ENCODE results near the gene ASH1L.

DNA sequence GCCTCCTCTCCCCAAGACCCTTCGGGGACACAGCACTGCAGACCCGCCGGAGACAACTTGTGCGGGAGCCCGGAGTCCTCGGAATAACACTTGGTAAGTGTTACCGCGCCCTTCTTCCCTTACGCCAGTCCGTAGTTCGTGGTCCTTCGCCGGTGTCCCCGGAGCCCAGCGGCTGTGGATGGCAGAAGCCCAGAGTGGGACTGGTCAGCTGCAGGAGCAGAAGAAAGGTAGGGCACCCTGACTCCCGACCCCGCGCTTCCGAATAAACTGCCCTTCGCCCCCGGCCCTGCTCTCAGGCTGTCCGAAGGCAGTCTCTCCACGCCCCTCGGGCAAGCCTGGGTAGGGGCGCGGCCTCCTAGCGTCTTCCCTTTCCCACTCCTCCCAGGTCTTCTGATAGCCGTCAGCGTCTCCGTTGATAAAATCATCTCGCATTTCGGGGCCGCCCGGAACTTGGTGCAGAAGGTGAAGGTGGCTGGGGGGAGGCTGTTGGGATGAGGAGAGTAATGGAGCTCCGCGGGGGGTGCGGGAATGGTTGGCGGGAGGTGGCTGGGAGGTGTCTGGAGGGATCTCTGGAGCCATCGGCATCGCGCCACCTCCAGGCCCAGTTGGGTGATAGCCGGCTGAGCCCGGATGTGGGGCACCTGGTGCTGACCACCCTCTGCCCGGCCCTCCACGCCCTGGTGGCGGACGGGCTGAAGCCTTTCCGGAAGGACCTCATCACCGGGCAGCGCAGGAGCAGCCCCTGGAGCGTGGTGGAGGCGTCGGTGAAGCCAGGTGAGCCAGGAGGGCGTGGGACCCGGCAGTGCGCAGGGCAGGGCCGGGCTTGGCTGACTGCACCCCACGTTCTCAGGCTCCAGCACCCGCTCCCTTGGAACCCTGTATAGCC, 237.6 kb downstream of the ASH1L start:
- TF ChIP-seq, protein P1, sequence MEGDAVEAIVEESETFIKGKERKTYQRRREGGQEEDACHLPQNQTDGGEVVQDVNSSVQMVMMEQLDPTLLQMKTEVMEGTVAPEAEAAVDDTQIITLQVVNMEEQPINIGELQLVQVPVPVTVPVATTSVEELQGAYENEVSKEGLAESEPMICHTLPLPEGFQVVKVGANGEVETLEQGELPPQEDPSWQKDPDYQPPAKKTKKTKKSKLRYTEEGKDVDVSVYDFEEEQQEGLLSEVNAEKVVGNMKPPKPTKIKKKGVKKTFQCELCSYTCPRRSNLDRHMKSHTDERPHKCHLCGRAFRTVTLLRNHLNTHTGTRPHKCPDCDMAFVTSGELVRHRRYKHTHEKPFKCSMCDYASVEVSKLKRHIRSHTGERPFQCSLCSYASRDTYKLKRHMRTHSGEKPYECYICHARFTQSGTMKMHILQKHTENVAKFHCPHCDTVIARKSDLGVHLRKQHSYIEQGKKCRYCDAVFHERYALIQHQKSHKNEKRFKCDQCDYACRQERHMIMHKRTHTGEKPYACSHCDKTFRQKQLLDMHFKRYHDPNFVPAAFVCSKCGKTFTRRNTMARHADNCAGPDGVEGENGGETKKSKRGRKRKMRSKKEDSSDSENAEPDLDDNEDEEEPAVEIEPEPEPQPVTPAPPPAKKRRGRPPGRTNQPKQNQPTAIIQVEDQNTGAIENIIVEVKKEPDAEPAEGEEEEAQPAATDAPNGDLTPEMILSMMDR (conservative IDR thresholded peaks at IDR 0.05): peak; percentile 63
- TF ChIP-seq EZH2 (IDR thresholded peaks at IDR 0.05; ENCODE audit: low read depth): no peak

Data from PC-9 (cell line).